Measurements from ENCODE around the gene EGFLAM. TPM values are rescaled to one million over a fixed set of nuclear protein-coding genes. Genes with fewer than 3 reads are reported as not detected.

EGFLAM gene
- total RNA-seq, 2 donors from 2014 or later, result not detected

GRCh38 chr5:38341641-38342040 is 83.3 kb downstream of the EGFLAM start:
- DNase-seq (ENCODE audit: low spot score in 2 of 2) (no peak), ATAC-seq (no peak)
- Mint-ChIP-seq H3K9me3 (no peaks in the 10 kb centered on the region), H3K36me3 (no peaks in the 10 kb centered on the region), H3K27ac (no peak overlapping the region)

DNA sequence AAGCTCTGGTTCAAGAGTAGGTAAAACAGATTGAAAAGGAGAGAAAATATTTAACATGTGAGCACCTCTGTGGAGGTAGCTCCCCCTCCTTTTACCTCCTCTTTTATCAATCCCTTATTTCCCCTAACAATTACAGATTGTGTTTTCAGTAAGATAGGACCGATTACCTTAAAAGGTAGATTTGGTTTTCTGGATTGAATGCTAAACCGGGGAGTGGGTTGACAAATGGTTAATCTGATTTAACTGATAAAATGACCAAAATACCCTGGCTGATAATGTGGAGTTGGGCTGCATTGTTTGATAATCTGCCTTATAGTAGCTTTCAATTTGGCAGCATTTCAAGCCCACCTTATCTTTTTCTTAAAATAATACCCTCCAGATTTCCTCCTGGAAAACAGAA is 83.9 kb downstream of the EGFLAM start:
- Mint-ChIP-seq H3K9me3 (peaks cover 2% of the 10 kb centered on the region in 2 donors), H3K27ac (no peak overlapping the region), H3K36me3 (no peaks in the 10 kb centered on the region)
- ATAC-seq (no peak), DNase-seq (ENCODE audit: low spot score in 2 of 2) (no peak)

DNA sequence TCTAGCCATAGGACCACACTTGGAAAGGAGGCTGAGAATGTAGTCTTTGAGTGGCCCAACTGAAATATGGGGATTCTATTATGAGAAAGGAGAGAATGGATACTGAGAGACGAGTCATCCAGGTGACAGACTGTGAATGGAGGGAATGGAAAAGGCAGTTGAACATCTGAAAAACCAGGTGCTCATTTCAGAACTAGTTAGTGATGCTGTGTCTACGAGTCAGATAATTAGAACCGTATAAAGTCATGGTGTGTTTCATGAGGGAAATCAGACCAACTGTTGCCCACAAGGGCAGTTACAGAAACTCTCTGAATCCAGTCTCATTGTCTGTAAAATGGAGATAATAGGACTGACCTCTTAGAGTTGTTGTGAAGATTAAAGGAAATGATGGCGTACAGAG is 86.5 kb downstream of the EGFLAM start:
- H3K36me3 Mint-ChIP-seq, result no peaks in the 10 kb centered on the region
- peaks cover 10 to 15% of the 10 kb centered on the region in 2 donors for H3K9me3 Mint-ChIP-seq
- DNase-seq (ENCODE audit: low spot score in 2 of 2) (no peak), ATAC-seq (peak; percentile 70 to 92)
- peak overlapping the region in 1 of 2 donors; percentile 70 for H3K27ac Mint-ChIP-seq

DNA sequence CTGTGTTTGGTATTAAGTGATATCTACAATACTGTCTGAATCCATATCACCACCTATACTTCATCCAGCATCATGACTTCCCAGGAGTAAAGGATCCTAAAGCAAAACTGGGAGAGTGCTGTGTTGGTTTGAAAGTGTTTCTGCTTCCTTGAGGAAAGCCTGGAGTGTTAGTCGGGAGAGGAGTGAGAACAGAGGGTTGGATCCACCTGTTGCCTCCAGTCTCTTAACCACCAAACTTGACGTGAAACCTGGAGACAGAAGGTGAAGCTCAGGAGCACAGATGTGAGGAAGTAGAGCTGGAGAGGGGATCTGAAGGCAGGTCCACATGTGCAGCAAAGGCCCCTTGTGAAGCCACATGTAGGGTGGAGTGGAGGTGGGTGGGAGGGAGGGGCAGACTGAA is 88.2 kb downstream of the EGFLAM start:
- ATAC-seq (no peak), DNase-seq (ENCODE audit: low spot score in 2 of 2) (no peak)
- Mint-ChIP-seq H3K36me3 (no peaks in the 10 kb centered on the region), H3K27ac (no peak overlapping the region), H3K9me3 (peaks cover 10 to 15% of the 10 kb centered on the region in 2 donors)

DNA sequence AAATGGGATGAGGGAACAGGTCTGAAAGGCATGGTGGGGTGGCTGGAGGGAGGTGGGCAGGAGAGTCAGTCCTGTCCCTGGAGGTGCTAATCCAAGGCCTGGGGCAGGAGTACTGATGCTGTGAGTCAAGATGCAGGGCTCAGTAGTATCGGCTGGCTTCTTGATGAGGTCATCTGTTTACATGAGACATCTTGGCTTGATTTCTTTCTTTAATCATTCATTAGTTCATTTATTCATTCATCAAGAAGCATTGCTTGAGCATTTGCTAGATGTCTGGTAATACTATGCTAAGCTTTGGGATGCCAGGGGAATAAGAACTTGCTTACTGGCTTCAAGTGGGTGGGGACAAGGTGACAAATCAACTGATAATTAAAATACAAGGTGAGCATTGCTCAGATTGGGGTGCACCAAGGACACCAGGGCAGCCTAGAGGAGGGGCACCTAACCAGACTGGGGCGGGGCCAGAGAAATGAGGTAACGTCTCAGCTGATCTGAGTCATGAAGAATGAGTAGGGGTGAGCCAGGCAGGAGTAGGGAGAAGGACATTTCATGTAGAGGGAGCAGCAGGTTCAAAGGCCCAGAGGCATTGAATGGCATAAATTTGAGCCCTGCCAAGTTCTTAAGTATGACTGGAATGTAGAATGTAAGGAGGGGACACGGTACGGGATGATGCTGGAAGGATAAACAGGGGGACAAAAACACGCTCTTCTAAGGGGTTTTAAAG is 88.8 kb downstream of the EGFLAM start:
- DNase-seq (ENCODE audit: low spot score in 2 of 2), result no peak
- H3K9me3 Mint-ChIP-seq, result peaks cover 10 to 15% of the 10 kb centered on the region in 2 donors
- H3K36me3 Mint-ChIP-seq, result no peaks in the 10 kb centered on the region
- H3K27ac Mint-ChIP-seq, result no peak overlapping the region
- no peak for ATAC-seq

- Mint-ChIP-seq H3K9me3 (peaks cover 10 to 15% of the 10 kb centered on the region in 2 donors), H3K27ac (no peak overlapping the region), H3K36me3 (no peaks in the 10 kb centered on the region)
- no peak for DNase-seq (ENCODE audit: low spot score in 2 of 2)
- no peak for ATAC-seq
These were observed 89.5 kb downstream of the EGFLAM start for GRCh38 chr5:38347896-38348295.

GRCh38 chr5:38360323-38361061 is 102.1 kb downstream of the EGFLAM start:
- ATAC-seq, result no peak

GRCh38 chr5:38362713-38363112 is 104.4 kb downstream of the EGFLAM start:
- Mint-ChIP-seq H3K9me3 (no peaks in the 10 kb centered on the region), H3K36me3 (no peaks in the 10 kb centered on the region), H3K27ac (no peak overlapping the region)
- no peak for DNase-seq (ENCODE audit: low spot score in 2 of 2)
- ATAC-seq, result no peak

More at GRCh38 chr5:38360323-38361061, 102.1 kb downstream of the EGFLAM start:
- no peak for DNase-seq (ENCODE audit: low spot score in 2 of 2)
- H3K27ac Mint-ChIP-seq, result no peak overlapping the region
- H3K36me3 Mint-ChIP-seq, result no peaks in the 10 kb centered on the region
- H3K9me3 Mint-ChIP-seq, result no peaks in the 10 kb centered on the region

- no peak overlapping the region for H3K27ac Mint-ChIP-seq
- no peak for ATAC-seq
- DNase-seq (ENCODE audit: low spot score in 2 of 2), result no peak
- H3K36me3 Mint-ChIP-seq, result no peaks in the 10 kb centered on the region
- H3K9me3 Mint-ChIP-seq, result no peaks in the 10 kb centered on the region
These were observed 106.5 kb downstream of the EGFLAM start for GRCh38 chr5:38364825-38365224.

DNA sequence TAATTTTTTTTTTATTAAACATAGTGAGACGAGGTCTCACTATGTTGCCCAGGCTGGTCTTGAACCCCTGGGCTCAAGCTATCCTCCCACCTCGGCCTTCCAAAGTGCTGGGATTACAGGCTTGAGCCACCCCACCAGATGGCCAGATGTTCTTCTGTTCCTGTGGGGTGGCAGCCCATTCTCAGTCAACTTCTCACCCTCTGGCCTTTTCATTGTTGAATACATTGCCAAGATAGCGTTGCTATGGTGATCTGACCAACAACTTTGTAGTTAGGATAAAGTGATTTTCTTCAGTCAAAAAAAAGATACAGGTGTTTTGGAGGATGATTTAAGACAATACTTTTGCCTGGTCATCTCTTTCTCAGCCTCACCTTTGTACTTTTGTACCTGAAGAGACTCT is 109.1 kb downstream of the EGFLAM start:
- H3K9me3 Mint-ChIP-seq, result no peaks in the 10 kb centered on the region
- ATAC-seq, result no peak

DNA sequence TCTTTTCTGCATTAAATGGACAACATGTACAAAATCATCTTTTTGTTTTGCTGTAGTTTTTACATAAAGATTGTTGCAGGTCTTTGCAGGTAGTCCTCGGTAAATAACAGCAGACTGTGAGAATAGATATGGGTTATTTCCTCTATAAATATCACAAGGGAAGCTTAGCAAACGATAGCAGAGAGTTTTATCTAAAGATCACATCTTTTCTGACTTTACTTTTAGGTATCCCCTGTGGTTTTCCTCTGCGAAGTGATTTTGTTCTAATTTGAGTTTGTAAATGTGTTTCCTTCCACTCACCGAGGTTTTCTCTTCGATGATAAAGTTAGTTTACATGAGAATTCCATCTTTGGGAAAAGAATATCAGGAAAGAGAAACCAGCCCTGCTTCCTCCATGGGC is 109.6 kb downstream of the EGFLAM start:
- Mint-ChIP-seq H3K36me3 (no peaks in the 10 kb centered on the region), H3K27ac (no peak overlapping the region), H3K9me3 (no peaks in the 10 kb centered on the region)
- ATAC-seq (no peak), DNase-seq (ENCODE audit: low spot score in 2 of 2) (no peak)

More for the DNA sequence above, 109.1 kb downstream of the EGFLAM start:
- no peaks in the 10 kb centered on the region for H3K36me3 Mint-ChIP-seq
- no peak for DNase-seq (ENCODE audit: low spot score in 2 of 2)
- no peak overlapping the region for H3K27ac Mint-ChIP-seq

DNA sequence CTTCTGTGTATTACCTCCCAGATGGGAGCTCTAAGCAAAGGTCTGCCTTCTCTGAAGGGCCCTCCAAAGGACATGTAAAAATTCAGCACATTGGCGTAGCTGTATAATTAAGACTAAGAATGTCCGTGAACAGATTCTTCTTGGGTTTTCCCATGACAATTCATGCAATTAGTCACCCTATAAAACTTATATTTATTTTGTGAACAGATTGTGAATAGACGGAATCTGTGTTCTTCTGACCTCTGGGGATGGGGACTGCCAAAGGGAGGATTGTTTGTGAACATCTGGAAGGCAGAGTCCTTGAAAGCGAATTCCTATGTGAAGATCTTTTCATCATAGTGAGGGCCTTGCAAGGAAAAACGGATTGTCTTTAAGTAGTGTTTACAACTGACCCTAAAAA is 111.3 kb downstream of the EGFLAM start:
- DNase-seq (ENCODE audit: low spot score in 2 of 2) (no peak), ATAC-seq (no peak)
- Mint-ChIP-seq H3K36me3 (no peaks in the 10 kb centered on the region), H3K9me3 (no peaks in the 10 kb centered on the region), H3K27ac (no peak overlapping the region)

DNA sequence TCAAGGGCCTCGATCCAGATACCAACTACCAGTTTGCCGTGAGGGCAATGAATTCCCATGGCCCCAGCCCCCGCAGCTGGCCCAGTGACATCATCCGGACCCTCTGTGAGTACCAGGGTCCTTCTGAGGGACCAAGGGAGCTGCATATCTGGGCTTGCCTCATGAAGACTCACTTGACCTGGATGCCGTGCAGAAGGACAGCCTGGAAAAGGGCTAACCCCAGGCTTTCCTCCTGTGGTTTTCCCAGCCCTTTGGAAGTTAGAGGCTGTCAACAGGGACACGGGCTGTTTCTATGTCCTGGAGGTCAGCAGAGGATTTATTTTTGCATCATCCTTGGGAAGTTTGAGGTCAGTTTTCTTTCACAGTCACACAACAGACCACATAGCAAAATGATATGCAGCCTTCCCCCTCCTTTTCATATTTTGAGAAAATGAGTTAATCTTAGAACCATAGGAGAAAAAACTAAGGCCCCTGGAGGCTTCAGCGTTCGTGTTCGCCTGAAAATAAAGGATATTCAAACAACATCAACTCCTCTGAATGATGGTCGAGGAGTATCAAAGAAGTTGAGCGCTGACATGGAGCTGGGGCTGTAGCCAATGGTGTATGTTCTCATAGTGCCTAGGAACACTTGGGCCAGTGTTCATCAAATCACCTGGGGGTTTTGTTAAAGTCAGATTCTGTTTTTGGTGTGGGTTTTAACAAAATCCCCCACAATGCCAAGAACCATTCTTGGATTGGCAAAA is 112.2 kb downstream of the EGFLAM start:
- no peak overlapping the region for H3K27ac Mint-ChIP-seq
- no peaks in the 10 kb centered on the region for H3K36me3 Mint-ChIP-seq
- no peaks in the 10 kb centered on the region for H3K9me3 Mint-ChIP-seq
- no peak for DNase-seq (ENCODE audit: low spot score in 2 of 2)
- no peak for ATAC-seq

GRCh38 chr5:38371596-38371995 is 113.2 kb downstream of the EGFLAM start:
- ATAC-seq (no peak), DNase-seq (ENCODE audit: low spot score in 2 of 2) (no peak)
- Mint-ChIP-seq H3K9me3 (no peaks in the 10 kb centered on the region), H3K27ac (no peak overlapping the region), H3K36me3 (no peaks in the 10 kb centered on the region)

DNA sequence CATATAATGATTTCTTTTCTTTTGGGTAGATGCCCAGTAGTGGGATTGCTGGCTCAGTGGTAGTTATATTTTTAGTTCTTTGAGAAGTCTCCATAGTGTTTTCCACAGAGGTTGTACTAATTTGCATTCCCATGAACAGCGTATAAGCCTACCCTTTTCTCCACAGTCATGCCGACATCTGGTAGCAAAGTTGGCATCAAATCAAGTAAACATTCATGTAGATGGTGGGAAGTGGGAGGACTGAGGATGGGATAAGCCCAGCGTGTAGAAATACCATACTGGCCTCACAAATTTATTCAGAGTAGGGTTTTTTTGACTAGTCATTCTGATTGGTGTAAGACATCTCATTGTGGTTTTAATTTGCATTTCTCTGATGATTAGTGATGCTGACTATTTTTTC is 115.4 kb downstream of the EGFLAM start:
- H3K36me3 Mint-ChIP-seq, result no peaks in the 10 kb centered on the region
- no peak overlapping the region for H3K27ac Mint-ChIP-seq
- DNase-seq (ENCODE audit: low spot score in 2 of 2) (no peak), ATAC-seq (no peak)
- no peaks in the 10 kb centered on the region for H3K9me3 Mint-ChIP-seq

- Mint-ChIP-seq H3K27ac (no peak overlapping the region), H3K9me3 (no peaks in the 10 kb centered on the region), H3K36me3 (no peaks in the 10 kb centered on the region)
- no peak for DNase-seq (ENCODE audit: low spot score in 2 of 2)
- ATAC-seq, result no peak
These were observed 117.1 kb downstream of the EGFLAM start for GRCh38 chr5:38375423-38375822.

DNA sequence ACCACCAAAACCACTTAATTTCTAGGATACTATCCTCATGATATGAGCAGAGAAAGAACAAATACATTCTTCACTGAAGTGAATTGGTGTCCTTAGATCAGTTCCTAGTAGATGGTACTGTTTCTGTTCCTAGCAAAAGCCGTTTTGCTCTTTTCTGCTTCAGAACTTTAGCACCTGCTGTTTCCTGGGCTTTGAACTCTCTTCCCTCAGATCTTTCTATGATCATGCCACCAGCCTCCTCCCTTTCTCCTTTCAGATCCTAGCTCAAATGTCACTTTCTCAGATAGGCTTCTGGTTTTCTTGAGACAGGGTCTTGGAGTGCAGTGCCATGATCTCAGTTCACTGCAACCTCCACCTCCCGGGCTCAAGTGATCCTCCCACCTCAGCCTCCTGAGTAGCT is 118.0 kb downstream of the EGFLAM start:
- ATAC-seq, result no peak

More for the DNA sequence above, 118.0 kb downstream of the EGFLAM start:
- Mint-ChIP-seq H3K27ac (peak overlapping the region in 1 of 2 donors; percentile 32), H3K9me3 (no peaks in the 10 kb centered on the region), H3K36me3 (no peaks in the 10 kb centered on the region)
- DNase-seq (ENCODE audit: low spot score in 2 of 2), result no peak
